Esophagus mucosa (tissue), 1 donor: ENCODE results near the gene FABP6. TPM values are rescaled to one million over a fixed set of nuclear protein-coding genes. Genes with fewer than 3 reads are reported as not detected.
A peak's percentile ranks its signal among the peaks of the same experiment; 100 is the strongest.
"Not testable (repeated sequence)": the region's sequence is repeated elsewhere in the genome, so short reads cannot be mapped to it uniquely, and the experiment has no call there.

Experiments
- ATAC-seq: fragments of 200-7000 bp; cut with Tn5 transposase; one replicate; pipeline ENCODE4 v1.9.1; 2020
- total RNA-seq: library from RNA; stranded (reverse); gene quantifications from one replicate; pipeline ENCODE4 v1.2.4, GENCODE V29; 2023
- donor health status: DM: yes; HTN: yes; CAD: no.

FABP6 gene
- 3.1 TPM for total RNA-seq

- no peak for ATAC-seq
Measured at GRCh38 chr5:160229190-160229742, at the start of gene FABP6. Gene FABP6 (plus strand): TSS chr5:160229506. CDS start chr5:160229558, 52 bp downstream.

- no peak for ATAC-seq
Measured at GRCh38 chr5:160180931-160181330, 48.4 kb upstream of the FABP6 start.

- no peak for ATAC-seq
Measured at GRCh38 chr5:160181965-160182622, 47.2 kb upstream of the FABP6 start.

- peak; percentile 41 for ATAC-seq
Measured at GRCh38 chr5:160183075-160183474, 46.2 kb upstream of the FABP6 start.

- no peak for ATAC-seq
Measured at GRCh38 chr5:160185626-160186360, 43.5 kb upstream of the FABP6 start.

GRCh38 chr5:160186480-160186879 lies 42.8 kb upstream of the FABP6 start:
- ATAC-seq = no peak

GRCh38 chr5:160187091-160187490 lies 42.2 kb upstream of the FABP6 start:
- no peak for ATAC-seq

- peak; percentile 56 for ATAC-seq
Measured at GRCh38 chr5:160188141-160189015, 40.9 kb upstream of the FABP6 start.

GRCh38 chr5:160192424-160192823 lies 36.9 kb upstream of the FABP6 start:
- ATAC-seq = no peak

- not testable (repeated sequence) for ATAC-seq
Measured at GRCh38 chr5:160193076-160193475, 36.2 kb upstream of the FABP6 start.

- not testable (repeated sequence) for ATAC-seq
Measured at GRCh38 chr5:160193790-160194189, 35.5 kb upstream of the FABP6 start.

- ATAC-seq = peak; percentile 61
Measured at GRCh38 chr5:160197341-160198144, 31.8 kb upstream of the FABP6 start.

GRCh38 chr5:160198146-160198545 lies 31.2 kb upstream of the FABP6 start:
- ATAC-seq = no peak

- no peak for ATAC-seq
Measured at GRCh38 chr5:160198841-160199409, 30.4 kb upstream of the FABP6 start.

- ATAC-seq = peak; percentile 94
Measured at GRCh38 chr5:160199410-160199911, 29.8 kb upstream of the FABP6 start.

GRCh38 chr5:160207061-160207460 lies 22.2 kb upstream of the FABP6 start:
- no peak for ATAC-seq

- peak; percentile 97 for ATAC-seq
Measured at GRCh38 chr5:160209917-160210316, 19.4 kb upstream of the FABP6 start.

GRCh38 chr5:160210606-160211005 lies 18.7 kb upstream of the FABP6 start:
- no peak for ATAC-seq

GRCh38 chr5:160211352-160211751 lies 18.0 kb upstream of the FABP6 start:
- ATAC-seq = no peak

- ATAC-seq = no peak
Measured at GRCh38 chr5:160213537-160213936, 15.8 kb upstream of the FABP6 start.

- ATAC-seq = no peak
Measured at GRCh38 chr5:160219356-160219755, 9.9 kb upstream of the FABP6 start.
